Immature natural killer cell (primary cell): ENCODE data around the gene CYB5D1. TPM values are rescaled to one million over a fixed set of nuclear protein-coding genes. Genes with fewer than 3 reads are reported as not detected.

ENCODE experiments used
- DNase-seq, 3 donors: peaks; one replicate each; pipeline ENCODE4 v3.0.0; 2022; ENCODE audit warnings: mixed read lengths in 1 of 3
- H3K27ac Mint-ChIP-seq, 6 donors: one replicate each; pipeline ENCODE4 v1.8.0; 2020; ENCODE audit warnings: mixed read lengths in 6 of 6, mild to moderate bottlenecking in 5 of 6, inconsistent platforms in 4 of 6, moderate library complexity in 3 of 6
- H3K27me3 Mint-ChIP-seq, 3 donors: one replicate each; pipeline ENCODE4 v1.8.0; 2020 to 2021; ENCODE audit warnings: low read depth in 3 of 3, mild to moderate bottlenecking in 3 of 3, mixed read lengths in 3 of 3, moderate library complexity in 3 of 3, inconsistent platforms in 1 of 3
- H3K36me3 Mint-ChIP-seq, 3 donors: one replicate each; pipeline ENCODE4 v1.8.0; 2020; ENCODE audit warnings: mixed read lengths in 3 of 3, inconsistent platforms in 2 of 3, mild to moderate bottlenecking in 2 of 3
- H3K4me1 Mint-ChIP-seq, 2 donors: one replicate each; pipeline ENCODE4 v1.8.0; 2020; ENCODE audit warnings: inconsistent platforms in 2 of 2, mild to moderate bottlenecking in 2 of 2, mixed read lengths in 2 of 2, moderate library complexity in 1 of 2
- H3K4me3 Mint-ChIP-seq, 5 donors: one replicate each; pipeline ENCODE4 v1.8.0; 2020; ENCODE audit warnings: mild to moderate bottlenecking in 5 of 5, mixed read lengths in 5 of 5, inconsistent platforms in 3 of 5, moderate library complexity in 3 of 5
- H3K9me3 Mint-ChIP-seq, 6 donors: one replicate each; pipeline ENCODE4 v1.8.0; 2020; ENCODE audit warnings: mild to moderate bottlenecking in 6 of 6, mixed read lengths in 6 of 6, inconsistent platforms in 4 of 6, moderate library complexity in 3 of 6
- polyA plus RNA-seq, 3 donors: library from polyadenylated mRNA; unstranded; fragments of 300-500 nt; fragmentation: Illumina TruSeq; gene quantifications; one replicate each; pipeline ENCODE4 v1.2.3, GENCODE V29; 2021

Gene CYB5D1
- polyA plus RNA-seq, 3 donors from 2014 or later, result 2.9 to 3.7 TPM; not detected in 1

DNA sequence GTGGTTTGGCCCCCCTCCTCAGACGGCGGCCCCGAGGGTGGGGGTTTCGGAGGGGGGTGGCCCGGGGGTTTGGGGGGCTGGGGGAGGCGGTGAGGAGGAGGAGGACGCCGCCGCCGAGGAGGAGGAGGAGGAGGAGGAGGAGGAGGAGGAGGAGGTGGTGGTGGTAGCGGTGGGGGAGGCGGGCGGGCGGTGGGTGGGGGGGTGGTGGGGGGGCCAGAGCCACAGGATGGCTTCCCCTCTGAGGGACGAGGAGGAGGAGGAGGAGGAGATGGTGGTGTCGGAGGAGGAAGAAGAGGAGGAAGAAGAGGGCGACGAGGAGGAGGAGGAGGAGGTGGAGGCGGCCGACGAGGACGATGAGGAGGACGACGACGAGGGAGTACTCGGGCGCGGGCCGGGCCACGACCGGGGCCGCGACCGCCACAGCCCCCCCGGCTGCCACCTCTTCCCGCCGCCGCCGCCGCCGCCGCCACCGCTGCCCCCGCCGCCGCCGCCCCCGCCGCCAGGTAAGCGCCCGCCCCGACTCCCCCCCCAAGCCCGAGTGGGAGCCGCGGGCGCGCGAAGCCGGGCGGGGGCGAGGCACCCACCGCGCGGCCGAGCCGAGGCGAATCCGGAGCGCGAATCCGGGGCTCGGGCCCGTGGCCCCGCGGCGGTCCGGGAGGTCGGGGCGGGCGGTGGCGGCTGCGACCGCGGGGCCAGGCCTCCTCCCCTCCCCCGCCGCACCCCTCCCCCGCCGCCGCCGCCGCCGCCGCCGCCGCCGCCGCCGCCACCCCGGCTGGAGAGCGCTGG, 27.0 kb downstream of the CYB5D1 start:
- peak; percentile 48 to 55 (median 54) for DNase-seq
- H3K4me3 Mint-ChIP-seq, result peak overlapping the region; percentile 77 to 82 (median 80)
- H3K27me3 Mint-ChIP-seq, result peaks cover 5 to 19% (median 9%) of the 10 kb centered on the region in 3 donors
- H3K4me1 Mint-ChIP-seq, result peaks cover 7 to 9% of the 10 kb centered on the region in 2 donors
- peaks cover 0 to 2% (median 0%) of the 10 kb centered on the region in 6 donors for H3K9me3 Mint-ChIP-seq
- H3K27ac Mint-ChIP-seq, result peak overlapping the region; percentile 36 to 88 (median 82)
- H3K36me3 Mint-ChIP-seq, result no peaks in the 10 kb centered on the region

DNA sequence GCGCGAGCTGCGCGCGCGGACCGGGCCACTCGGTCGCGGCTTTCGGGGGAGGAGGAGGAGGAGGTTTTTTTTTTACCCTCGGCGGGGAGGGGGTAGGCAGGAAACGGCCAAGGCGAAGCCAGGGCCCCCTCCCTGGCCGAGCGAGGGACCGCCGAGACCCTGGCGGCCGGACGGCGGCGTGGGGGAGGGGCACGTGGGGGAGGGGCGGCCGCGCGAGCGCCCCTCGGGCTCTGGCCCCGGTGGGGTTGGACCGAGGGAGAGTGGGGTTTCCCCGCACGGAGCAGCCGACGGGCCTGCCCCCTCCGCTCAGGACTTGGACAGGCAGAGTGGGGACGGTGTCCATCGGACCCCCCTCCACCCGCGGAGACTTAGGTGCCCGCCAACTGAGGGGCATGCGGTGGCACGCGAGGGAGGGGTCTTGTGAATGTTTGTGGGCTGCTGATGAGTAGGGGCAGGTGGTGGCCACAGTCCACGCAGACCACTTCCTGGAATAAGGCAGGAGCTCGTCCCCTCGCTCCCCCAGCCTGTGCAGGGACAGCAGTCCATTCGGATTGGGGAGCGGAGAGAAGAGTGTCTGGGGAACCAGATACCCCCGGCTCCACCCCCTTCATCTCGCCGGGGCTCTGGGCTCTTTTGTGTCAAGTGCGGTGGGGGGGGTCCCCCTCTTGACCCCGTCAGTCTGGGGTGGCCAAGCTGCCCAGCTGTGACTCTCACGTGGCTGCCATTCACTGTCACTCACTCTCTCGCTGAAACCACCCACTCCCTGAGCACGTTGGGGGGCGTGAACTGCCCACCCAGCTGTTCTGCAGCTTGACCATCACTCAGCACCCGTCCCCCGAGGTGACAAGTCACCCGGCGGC, 27.8 kb downstream of the CYB5D1 start:
- Mint-ChIP-seq H3K36me3 (peaks cover 0 to under 1% (median 0%) of the 10 kb centered on the region in 3 donors), H3K4me1 (peaks cover 7 to 12% of the 10 kb centered on the region in 2 donors), H3K9me3 (peaks cover 0 to 2% (median 0%) of the 10 kb centered on the region in 6 donors), H3K27ac (no peak overlapping the region), H3K4me3 (peak overlapping the region in 4 of 5 donors; percentile 32 to 73 (median 50)), H3K27me3 (peaks cover 5 to 19% (median 9%) of the 10 kb centered on the region in 3 donors)
- DNase-seq, result peak; percentile 71 to 75 (median 73)

DNA sequence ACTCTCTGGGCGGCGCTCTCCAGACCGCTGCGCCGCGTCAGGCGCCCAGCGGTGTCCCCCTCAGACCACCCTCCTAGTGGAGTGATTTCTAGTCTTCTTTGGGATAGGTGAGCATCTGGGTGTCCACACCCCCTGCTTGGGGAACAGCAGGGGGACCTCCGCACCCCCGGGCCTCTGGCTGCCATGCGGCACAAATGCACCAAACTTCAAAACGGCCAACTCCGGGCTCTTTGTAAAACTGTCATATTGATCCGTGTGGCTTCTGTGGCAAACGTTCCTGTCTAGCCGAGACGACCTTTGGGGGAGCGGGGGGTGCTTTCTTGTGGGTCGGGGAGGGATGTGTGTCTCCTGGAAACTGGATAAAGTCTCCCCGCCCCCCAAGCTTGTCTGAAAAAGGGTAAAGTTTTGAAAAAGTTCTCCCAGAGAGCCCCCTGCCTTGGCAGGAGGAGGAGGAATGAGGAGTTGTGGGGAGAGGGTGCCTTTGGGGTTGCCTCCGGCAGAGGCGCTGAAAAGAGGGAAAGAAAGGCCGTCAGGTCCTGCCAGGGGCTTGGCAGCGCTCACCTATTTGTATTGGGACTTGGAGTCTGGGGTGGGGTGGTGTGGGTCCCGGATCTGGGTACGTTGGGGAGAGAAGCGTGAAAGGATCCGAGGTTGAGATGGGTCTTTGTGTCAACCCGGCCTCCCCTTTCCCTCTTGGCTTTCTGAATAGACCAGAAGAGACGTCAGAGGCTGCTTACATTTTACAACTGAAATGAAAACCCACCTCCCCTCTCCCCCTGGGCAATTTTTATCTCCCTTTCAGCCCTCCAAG, 28.6 kb downstream of the CYB5D1 start:
- H3K4me1 Mint-ChIP-seq, result peaks cover 7 to 12% of the 10 kb centered on the region in 2 donors
- H3K27me3 Mint-ChIP-seq, result peaks cover 5 to 19% (median 9%) of the 10 kb centered on the region in 3 donors
- no peak overlapping the region for H3K4me3 Mint-ChIP-seq
- no peak overlapping the region for H3K27ac Mint-ChIP-seq
- peaks cover 0 to 7% (median 0%) of the 10 kb centered on the region in 3 donors for H3K36me3 Mint-ChIP-seq
- peaks cover 0 to 2% (median 0%) of the 10 kb centered on the region in 6 donors for H3K9me3 Mint-ChIP-seq
- DNase-seq, result peak; percentile 49 to 52 (median 50)

DNA sequence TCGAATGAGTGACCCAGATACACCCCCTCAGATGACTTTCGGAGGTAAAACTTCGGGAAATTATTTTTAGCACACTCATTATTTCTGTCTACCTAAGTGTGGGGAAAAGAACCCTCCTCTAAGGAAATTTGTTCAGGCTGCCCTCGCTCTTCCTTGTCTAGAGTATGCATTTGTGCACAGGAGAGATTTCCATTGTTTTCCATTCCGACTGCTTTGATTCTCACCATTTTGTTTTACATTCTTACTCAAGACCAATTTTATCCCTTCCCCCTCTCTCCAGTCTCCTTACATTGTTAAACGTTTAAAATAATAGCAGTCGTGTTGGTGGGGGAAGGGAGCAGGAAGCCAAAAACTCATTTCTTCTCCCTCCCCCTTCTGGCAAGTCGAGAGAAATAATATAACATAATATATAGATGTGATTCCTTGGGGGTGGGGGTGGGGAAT, 29.3 kb downstream of the CYB5D1 start:
- H3K9me3 Mint-ChIP-seq, result peaks cover 0 to 2% (median 0%) of the 10 kb centered on the region in 6 donors
- no peak for DNase-seq
- no peak overlapping the region for H3K4me3 Mint-ChIP-seq
- peaks cover 0 to 11% (median 3%) of the 10 kb centered on the region in 3 donors for H3K36me3 Mint-ChIP-seq
- peaks cover 7 to 12% of the 10 kb centered on the region in 2 donors for H3K4me1 Mint-ChIP-seq
- H3K27me3 Mint-ChIP-seq, result peaks cover 5 to 19% (median 9%) of the 10 kb centered on the region in 3 donors
- H3K27ac Mint-ChIP-seq, result no peak overlapping the region

GRCh38 chr17:7887482-7888183, 29.8 kb downstream of the CYB5D1 start:
- Mint-ChIP-seq H3K27me3 (peaks cover 5 to 19% (median 9%) of the 10 kb centered on the region in 3 donors), H3K4me1 (peaks cover 7 to 12% of the 10 kb centered on the region in 2 donors), H3K27ac (no peak overlapping the region), H3K4me3 (no peak overlapping the region), H3K36me3 (peaks cover 0 to 13% (median 4%) of the 10 kb centered on the region in 3 donors), H3K9me3 (peaks cover 0 to 2% (median 0%) of the 10 kb centered on the region in 6 donors)
- peak; percentile 82 to 89 (median 86) for DNase-seq

DNA sequence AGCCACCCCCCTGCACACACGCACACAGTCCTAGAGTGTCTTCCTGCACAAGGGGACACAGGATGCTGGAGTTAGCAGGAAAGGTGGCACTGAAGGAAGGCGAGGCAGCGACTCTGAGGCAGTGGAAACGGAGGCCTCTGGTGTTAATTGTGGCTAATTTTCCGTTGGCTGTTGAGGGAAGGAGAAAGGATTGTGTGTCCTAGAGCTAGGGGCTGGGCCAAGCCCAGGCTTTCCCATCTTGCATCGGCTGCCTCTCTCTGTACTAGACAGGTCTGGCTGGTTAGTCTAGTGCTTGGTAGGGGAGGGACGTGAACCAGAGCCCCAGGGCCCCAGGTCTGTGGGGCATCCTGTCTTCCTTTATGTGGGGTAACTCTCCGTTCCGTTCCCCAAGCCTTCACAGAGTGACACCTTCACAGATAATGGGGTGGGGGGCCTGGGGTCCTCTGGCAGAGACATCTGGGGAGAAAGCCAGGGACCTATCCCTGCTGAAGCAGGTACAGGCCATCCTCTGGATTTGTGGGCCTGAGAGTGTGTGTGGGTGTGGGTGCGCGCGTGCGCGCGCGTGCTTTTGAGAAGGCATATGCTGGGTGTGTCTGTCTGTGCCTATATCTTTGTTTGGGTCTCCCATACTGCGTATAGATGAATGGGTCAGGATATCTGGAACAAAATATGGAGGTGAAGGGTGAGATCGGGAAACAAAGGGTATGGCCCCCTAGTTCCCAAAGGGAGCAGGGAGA, 30.5 kb downstream of the CYB5D1 start, which contains the start of gene CHD3:
Gene CHD3 (plus strand): TSS at position 606 of the 737 bp plus-strand sequence. CDS start 212 bp downstream, outside the sequence.
- H3K27me3 Mint-ChIP-seq, result peaks cover 5 to 19% (median 9%) of the 10 kb centered on the region in 3 donors
- DNase-seq, result no peak
- peak within 1 kb of the TSS in 4 of 6 donors; percentile 21 to 78 (median 32) for H3K27ac Mint-ChIP-seq
- peaks cover 7 to 12% of the 10 kb centered on the region in 2 donors for H3K4me1 Mint-ChIP-seq
- H3K36me3 Mint-ChIP-seq, result peaks cover 0 to 13% (median 4%) of the 10 kb centered on the region in 3 donors
- peaks cover 0 to 2% (median 0%) of the 10 kb centered on the region in 6 donors for H3K9me3 Mint-ChIP-seq
- no peak within 1 kb of the TSS for H3K4me3 Mint-ChIP-seq

GRCh38 chr17:7889166-7889955, 31.6 kb downstream of the CYB5D1 start:
- no peak overlapping the region for H3K4me3 Mint-ChIP-seq
- no peak for DNase-seq
- H3K27ac Mint-ChIP-seq, result peak overlapping the region in 4 of 6 donors; percentile 21 to 78 (median 32)
- H3K36me3 Mint-ChIP-seq, result peaks cover under 1 to 22% (median 4%) of the 10 kb centered on the region in 3 donors
- H3K9me3 Mint-ChIP-seq, result peaks cover 0 to 2% (median 0%) of the 10 kb centered on the region in 6 donors
- peaks cover 0 to 7% of the 10 kb centered on the region in 2 donors for H3K4me1 Mint-ChIP-seq
- peaks cover 2 to 15% (median 4%) of the 10 kb centered on the region in 3 donors for H3K27me3 Mint-ChIP-seq

- Mint-ChIP-seq H3K27ac (no peak overlapping the region), H3K4me1 (peaks cover 6 to 11% of the 10 kb centered on the region in 2 donors), H3K9me3 (no peaks in the 10 kb centered on the region), H3K27me3 (peaks cover 0 to 2% (median 0%) of the 10 kb centered on the region in 3 donors), H3K36me3 (peaks cover 26 to 51% (median 27%) of the 10 kb centered on the region in 3 donors), H3K4me3 (no peak overlapping the region)
- DNase-seq, result no peak
Observed at GRCh38 chr17:7893187-7893880, 35.5 kb downstream of the CYB5D1 start.

DNA sequence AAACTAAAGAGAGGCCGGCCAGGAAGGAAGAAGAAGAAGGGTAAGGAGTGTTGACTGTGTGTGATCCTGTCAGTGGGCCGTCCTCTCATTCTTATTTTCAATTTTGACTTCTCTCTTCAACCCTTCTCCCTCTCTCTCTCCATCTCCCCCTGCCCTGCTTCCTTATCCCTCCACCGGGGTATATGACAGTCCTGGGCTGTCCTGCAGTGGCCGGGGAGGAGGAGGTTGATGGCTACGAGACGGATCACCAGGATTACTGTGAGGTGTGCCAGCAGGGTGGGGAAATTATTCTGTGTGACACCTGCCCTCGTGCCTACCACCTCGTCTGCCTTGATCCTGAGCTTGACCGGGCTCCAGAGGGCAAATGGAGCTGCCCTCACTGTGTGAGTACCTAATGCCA, 36.4 kb downstream of the CYB5D1 start:
- Mint-ChIP-seq H3K4me3 (no peak overlapping the region), H3K36me3 (peaks cover 29 to 58% (median 31%) of the 10 kb centered on the region in 3 donors), H3K27me3 (peaks cover 0 to 2% (median 0%) of the 10 kb centered on the region in 3 donors), H3K27ac (no peak overlapping the region), H3K4me1 (peaks cover 6 to 10% of the 10 kb centered on the region in 2 donors), H3K9me3 (no peaks in the 10 kb centered on the region)
- DNase-seq, result no peak

DNA sequence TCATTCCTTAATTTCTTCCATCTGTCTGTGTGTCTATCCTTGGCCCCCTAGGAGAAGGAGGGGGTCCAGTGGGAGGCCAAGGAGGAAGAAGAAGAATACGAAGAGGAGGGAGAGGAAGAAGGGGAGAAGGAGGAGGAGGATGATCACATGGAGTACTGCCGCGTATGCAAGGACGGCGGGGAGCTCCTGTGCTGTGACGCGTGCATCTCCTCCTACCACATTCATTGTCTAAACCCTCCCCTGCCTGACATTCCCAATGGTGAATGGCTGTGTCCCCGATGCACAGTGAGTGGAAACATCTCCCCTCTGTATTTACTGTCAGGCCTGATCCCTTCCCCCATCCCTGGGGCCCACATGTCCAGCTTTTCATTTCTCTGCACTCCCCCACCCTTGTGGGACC, 37.1 kb downstream of the CYB5D1 start:
- Mint-ChIP-seq H3K4me1 (peaks cover 6 to 8% of the 10 kb centered on the region in 2 donors), H3K36me3 (peaks cover 34 to 65% (median 35%) of the 10 kb centered on the region in 3 donors), H3K9me3 (no peaks in the 10 kb centered on the region), H3K27ac (peak overlapping the region in 1 of 6 donors; percentile 29), H3K4me3 (no peak overlapping the region), H3K27me3 (no peaks in the 10 kb centered on the region)
- DNase-seq, result no peak

- Mint-ChIP-seq H3K4me1 (peaks cover 5 to 6% of the 10 kb centered on the region in 2 donors), H3K27ac (peak overlapping the region in 1 of 6 donors; percentile 68), H3K27me3 (no peaks in the 10 kb centered on the region), H3K36me3 (peaks cover 40 to 74% (median 44%) of the 10 kb centered on the region in 3 donors), H3K9me3 (no peaks in the 10 kb centered on the region), H3K4me3 (no peak overlapping the region)
- no peak for DNase-seq
Observed at GRCh38 chr17:7897090-7897489, 39.3 kb downstream of the CYB5D1 start.
